ENCODE measurements around the gene SGTB.
"Not testable (repeated sequence)": the region's sequence is repeated elsewhere in the genome, so short reads cannot be mapped to it uniquely, and the experiment has no call there.

Gene SGTB

GRCh38 chr5:65663804-65664521 is 57.9 kb downstream of the SGTB start:
- no peak for DNase-seq

GRCh38 chr5:65654713-65655112 is 67.2 kb downstream of the SGTB start:
- DNase-seq = no peak

GRCh38 chr5:65651144-65651543 is 70.8 kb downstream of the SGTB start:
- DNase-seq = no peak

GRCh38 chr5:65647941-65648340 is 74.0 kb downstream of the SGTB start:
- DNase-seq = no peak

GRCh38 chr5:65646938-65647337 is 75.0 kb downstream of the SGTB start:
- no peak for DNase-seq

GRCh38 chr5:65640240-65640639 is 81.7 kb downstream of the SGTB start:
- DNase-seq = no peak

GRCh38 chr5:65630981-65631380 is 90.9 kb downstream of the SGTB start:
- DNase-seq = no peak

GRCh38 chr5:65625743-65626142 is 96.2 kb downstream of the SGTB start:
- DNase-seq = no peak

- peak; percentile 85 for DNase-seq
Observed at GRCh38 chr5:65624571-65625555, 97.0 kb downstream of the SGTB start, which contains the start of the genes SHLD3 and TRAPPC13. Gene SHLD3, plus strand, starts transcription at chr5:65625027. Its CDS starts 4,561 bp downstream, at chr5:65629588. Gene TRAPPC13, plus strand, starts transcription at chr5:65625027. Its CDS starts 34 bp downstream, at chr5:65625061.

- peak; percentile 90 for DNase-seq
Observed at GRCh38 chr5:65624025-65624570, 97.8 kb downstream of the SGTB start, which contains the start of gene TRIM23. Gene TRIM23, minus strand, starts transcription at chr5:65624333. Its CDS starts 59 bp downstream, at chr5:65624274.

GRCh38 chr5:65623482-65623881 is 98.4 kb downstream of the SGTB start:
- no peak for DNase-seq

GRCh38 chr5:65621961-65622360 is 99.9 kb downstream of the SGTB start:
- DNase-seq = not testable (repeated sequence)

- no peak for DNase-seq
Observed at GRCh38 chr5:65620021-65620420, 101.9 kb downstream of the SGTB start.

All from effector CD4-positive, alpha-beta T cell (primary cell).